K562 (cell line): ENCODE measurements around the gene SNAPC2. TPM values are rescaled to one million over a fixed set of nuclear protein-coding genes. Genes with fewer than 3 reads are reported as not detected.

ENCODE experiments used
- CBFB ChIP-seq: sonication (generic); formaldehyde crosslinking; IDR thresholded peaks from 2 replicates; pipeline ENCODE4 v1.4.0; 2020; ENCODE audit warnings: mild to moderate bottlenecking, missing genetic modification reagents
- CBX1 ChIP-seq: sonication (generic); IDR thresholded peaks from 2 replicates; pipeline ENCODE4 v1.6.1; 2016; ENCODE audit warnings: antibody characterized with exemption, low read depth, mild to moderate bottlenecking
- MED1 ChIP-seq: sonication (generic); formaldehyde crosslinking; IDR thresholded peaks from 2 replicates; pipeline ENCODE4 v1.8.1; 2023; ENCODE audit warnings: missing genetic modification reagents, borderline replicate concordance
- POLR3G ChIP-seq: IDR thresholded peaks from 2 replicates; pipeline ENCODE4 v1.6.1; 2011; ENCODE audit not compliant: insufficient read length, insufficient replicate concordance; ENCODE audit errors: extremely low read depth
- SREBF2 ChIP-seq: sonication (generic); formaldehyde crosslinking; IDR thresholded peaks from 2 replicates; pipeline ENCODE4 v1.4.0; 2020; ENCODE audit warnings: mild to moderate bottlenecking, missing genetic modification reagents
- TARDBP ChIP-seq: fragments of 450-650 bp; IDR thresholded peaks from 2 replicates; pipeline ENCODE4 v1.6.1; 2016
- ZFP1 ChIP-seq: fragments of 450-650 bp; formaldehyde crosslinking; IDR thresholded peaks from 2 replicates; pipeline ENCODE4 v1.4.0; 2020; ENCODE audit warnings: mild to moderate bottlenecking, mixed read lengths
- ZNF146 ChIP-seq: IDR thresholded peaks from one replicate; pipeline ENCODE4 v1.6.1; 2018; ENCODE audit warnings: missing compliant biosample characterization; ENCODE audit not compliant: unreplicated experiment
- ZNF253 ChIP-seq: fragments of 250-450 bp; sonication (Bioruptor Pico); conservative IDR thresholded peaks from 2 replicates; pipeline ENCODE4 v1.6.1; 2021; ENCODE audit warnings: mild to moderate bottlenecking
- ZNF263 ChIP-seq: sonication (generic); formaldehyde crosslinking; IDR thresholded peaks from 2 replicates; pipeline ENCODE4 v1.8.0; 2022; ENCODE audit warnings: mild to moderate bottlenecking, missing genetic modification reagents, borderline replicate concordance
- ZNF707 ChIP-seq: fragments of 250-450 bp; sonication (Bioruptor Pico); conservative IDR thresholded peaks from 2 replicates; pipeline ENCODE4 v1.8.0; 2022; ENCODE audit warnings: inconsistent platforms, mild to moderate bottlenecking, moderate library complexity
- ZNF717 ChIP-seq: fragments of 250-450 bp; sonication (Bioruptor Pico); IDR thresholded peaks from 2 replicates; pipeline ENCODE4 v1.5.0; 2021
- ZNF79 ChIP-seq: fragments of 250-450 bp; sonication (Bioruptor Pico); IDR thresholded peaks from 2 replicates; pipeline ENCODE4 v1.4.0; 2020; ENCODE audit warnings: low read depth, mild to moderate bottlenecking, moderate library complexity
- ZSCAN32 ChIP-seq: fragments of 450-650 bp; formaldehyde crosslinking; IDR thresholded peaks from 2 replicates; pipeline ENCODE4 v1.4.0; 2020; ENCODE audit warnings: mild to moderate bottlenecking, moderate library complexity
- polyA plus RNA-seq, 8 experiments: library from polyadenylated mRNA; depleted of rRNA in 4 of 8; stranded (reverse) in 5 of 8; unstranded in 3 of 8; fragments of >200 nt; fragmentation: Nextera tagmentation in 2 of 8; fragmentation: Illumina TruSeq in 1 of 8; extraction: Ambion mirVana in 2 of 8; extraction: Trizol in 1 of 8; gene quantifications; 2 replicates each; pipeline versions ENCODE4 v1.2.1 to v1.2.3, GENCODE V29; 2011 to 2014; ENCODE audit warnings: inconsistent platforms in 1 of 8, missing spikeins in 1 of 8
- total RNA-seq, 7 experiments: library from RNA; depleted of rRNA in 6 of 7; stranded (reverse); fragments of >200 nt in 6 of 7; fragmentation: Illumina TruSeq in 2 of 7; extraction: Trizol in 2 of 7; gene quantifications; 2 replicates each; pipeline versions ENCODE4 v1.2.1 to v1.2.3, GENCODE V29; 2011 to 2021; ENCODE audit warnings: low replicate concordance in 1 of 7
- TF ChIP-seq, protein P1 (sequence below): fragments of 450-650 bp; IDR thresholded peaks from 2 replicates; pipeline ENCODE4 v1.7.0; 2016; ENCODE audit warnings: borderline replicate concordance
- TF ChIP-seq, protein P2 (sequence below): fragments of 200-600 bp; sonication (generic); IDR thresholded peaks from one replicate; pipeline ENCODE4 v1.6.1; 2012; ENCODE audit warnings: mild to moderate bottlenecking, low read depth, low read length, inconsistent platforms

The SNAPC2 gene
- total and polyA plus RNA-seq, 9 of the 15 experiments (the other 6 are each of a cell fraction or from before 2014, with no cell fraction given), result 0.59 to 45.1 (median 15.3) TPM

DNA sequence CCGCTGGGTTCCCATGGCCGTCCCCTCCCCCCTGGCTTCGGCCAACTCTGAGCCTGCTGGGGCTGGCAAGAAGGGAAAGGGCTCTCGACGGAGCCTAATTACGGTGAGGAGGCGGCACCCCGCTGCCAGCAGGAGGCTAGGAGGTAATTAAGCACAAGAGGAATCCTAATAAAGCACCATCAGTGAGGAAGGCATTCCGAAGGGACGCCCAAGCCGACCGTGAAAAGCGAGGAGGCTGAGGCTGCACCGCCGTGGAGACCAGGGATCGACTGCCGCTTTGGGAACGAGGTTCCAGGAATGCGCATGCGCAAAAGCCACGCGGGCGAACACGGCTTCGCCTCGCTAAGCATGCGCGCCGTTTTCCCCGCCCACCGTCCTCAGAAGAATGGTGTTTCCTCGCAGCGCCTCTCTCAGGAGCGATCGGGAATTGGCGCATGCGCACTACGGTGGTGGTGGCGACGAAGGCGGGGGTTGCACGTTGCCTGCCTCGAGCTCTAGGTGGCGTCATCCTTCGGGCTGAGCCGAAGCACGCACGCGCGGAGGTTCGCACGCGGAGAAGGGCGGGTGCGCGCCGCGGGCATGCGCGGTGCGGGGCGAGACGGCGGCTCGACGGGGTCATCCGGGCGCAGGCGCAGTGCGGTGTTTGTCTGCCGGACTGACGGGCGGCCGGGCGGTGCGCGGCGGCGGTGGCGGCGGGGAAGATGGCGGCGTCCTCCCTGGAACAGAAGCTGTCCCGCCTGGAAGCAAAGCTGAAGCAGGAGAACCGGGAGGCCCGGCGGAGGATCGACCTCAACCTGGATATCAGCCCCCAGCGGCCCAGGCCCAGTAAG is 16.7 kb upstream of the SNAPC2 start, which contains the start of gene MAP2K7 (continued):
- TF ChIP-seq, protein P1, sequence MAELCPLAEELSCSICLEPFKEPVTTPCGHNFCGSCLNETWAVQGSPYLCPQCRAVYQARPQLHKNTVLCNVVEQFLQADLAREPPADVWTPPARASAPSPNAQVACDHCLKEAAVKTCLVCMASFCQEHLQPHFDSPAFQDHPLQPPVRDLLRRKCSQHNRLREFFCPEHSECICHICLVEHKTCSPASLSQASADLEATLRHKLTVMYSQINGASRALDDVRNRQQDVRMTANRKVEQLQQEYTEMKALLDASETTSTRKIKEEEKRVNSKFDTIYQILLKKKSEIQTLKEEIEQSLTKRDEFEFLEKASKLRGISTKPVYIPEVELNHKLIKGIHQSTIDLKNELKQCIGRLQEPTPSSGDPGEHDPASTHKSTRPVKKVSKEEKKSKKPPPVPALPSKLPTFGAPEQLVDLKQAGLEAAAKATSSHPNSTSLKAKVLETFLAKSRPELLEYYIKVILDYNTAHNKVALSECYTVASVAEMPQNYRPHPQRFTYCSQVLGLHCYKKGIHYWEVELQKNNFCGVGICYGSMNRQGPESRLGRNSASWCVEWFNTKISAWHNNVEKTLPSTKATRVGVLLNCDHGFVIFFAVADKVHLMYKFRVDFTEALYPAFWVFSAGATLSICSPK, result no peak
- TF ChIP-seq POLR3G (no peak), ZNF253 (CRISPR knock-in tag) (no peak), ZSCAN32 (no peak), ZFP1 (CRISPR knock-in tag) (no peak), SREBF2 (CRISPR knock-in tag) (no peak), ZNF79 (CRISPR knock-in tag) (no peak), ZNF263 (CRISPR knock-in tag) (no peak), CBFB (CRISPR knock-in tag) (no peak), ZNF717 (CRISPR knock-in tag) (no peak), ZNF707 (CRISPR knock-in tag) (no peak), ZNF146 (CRISPR knock-in tag) (no peak), CBX1 (no peak), MED1 (CRISPR knock-in tag) (no peak), TARDBP (no peak)
- TF ChIP-seq, protein P2, sequence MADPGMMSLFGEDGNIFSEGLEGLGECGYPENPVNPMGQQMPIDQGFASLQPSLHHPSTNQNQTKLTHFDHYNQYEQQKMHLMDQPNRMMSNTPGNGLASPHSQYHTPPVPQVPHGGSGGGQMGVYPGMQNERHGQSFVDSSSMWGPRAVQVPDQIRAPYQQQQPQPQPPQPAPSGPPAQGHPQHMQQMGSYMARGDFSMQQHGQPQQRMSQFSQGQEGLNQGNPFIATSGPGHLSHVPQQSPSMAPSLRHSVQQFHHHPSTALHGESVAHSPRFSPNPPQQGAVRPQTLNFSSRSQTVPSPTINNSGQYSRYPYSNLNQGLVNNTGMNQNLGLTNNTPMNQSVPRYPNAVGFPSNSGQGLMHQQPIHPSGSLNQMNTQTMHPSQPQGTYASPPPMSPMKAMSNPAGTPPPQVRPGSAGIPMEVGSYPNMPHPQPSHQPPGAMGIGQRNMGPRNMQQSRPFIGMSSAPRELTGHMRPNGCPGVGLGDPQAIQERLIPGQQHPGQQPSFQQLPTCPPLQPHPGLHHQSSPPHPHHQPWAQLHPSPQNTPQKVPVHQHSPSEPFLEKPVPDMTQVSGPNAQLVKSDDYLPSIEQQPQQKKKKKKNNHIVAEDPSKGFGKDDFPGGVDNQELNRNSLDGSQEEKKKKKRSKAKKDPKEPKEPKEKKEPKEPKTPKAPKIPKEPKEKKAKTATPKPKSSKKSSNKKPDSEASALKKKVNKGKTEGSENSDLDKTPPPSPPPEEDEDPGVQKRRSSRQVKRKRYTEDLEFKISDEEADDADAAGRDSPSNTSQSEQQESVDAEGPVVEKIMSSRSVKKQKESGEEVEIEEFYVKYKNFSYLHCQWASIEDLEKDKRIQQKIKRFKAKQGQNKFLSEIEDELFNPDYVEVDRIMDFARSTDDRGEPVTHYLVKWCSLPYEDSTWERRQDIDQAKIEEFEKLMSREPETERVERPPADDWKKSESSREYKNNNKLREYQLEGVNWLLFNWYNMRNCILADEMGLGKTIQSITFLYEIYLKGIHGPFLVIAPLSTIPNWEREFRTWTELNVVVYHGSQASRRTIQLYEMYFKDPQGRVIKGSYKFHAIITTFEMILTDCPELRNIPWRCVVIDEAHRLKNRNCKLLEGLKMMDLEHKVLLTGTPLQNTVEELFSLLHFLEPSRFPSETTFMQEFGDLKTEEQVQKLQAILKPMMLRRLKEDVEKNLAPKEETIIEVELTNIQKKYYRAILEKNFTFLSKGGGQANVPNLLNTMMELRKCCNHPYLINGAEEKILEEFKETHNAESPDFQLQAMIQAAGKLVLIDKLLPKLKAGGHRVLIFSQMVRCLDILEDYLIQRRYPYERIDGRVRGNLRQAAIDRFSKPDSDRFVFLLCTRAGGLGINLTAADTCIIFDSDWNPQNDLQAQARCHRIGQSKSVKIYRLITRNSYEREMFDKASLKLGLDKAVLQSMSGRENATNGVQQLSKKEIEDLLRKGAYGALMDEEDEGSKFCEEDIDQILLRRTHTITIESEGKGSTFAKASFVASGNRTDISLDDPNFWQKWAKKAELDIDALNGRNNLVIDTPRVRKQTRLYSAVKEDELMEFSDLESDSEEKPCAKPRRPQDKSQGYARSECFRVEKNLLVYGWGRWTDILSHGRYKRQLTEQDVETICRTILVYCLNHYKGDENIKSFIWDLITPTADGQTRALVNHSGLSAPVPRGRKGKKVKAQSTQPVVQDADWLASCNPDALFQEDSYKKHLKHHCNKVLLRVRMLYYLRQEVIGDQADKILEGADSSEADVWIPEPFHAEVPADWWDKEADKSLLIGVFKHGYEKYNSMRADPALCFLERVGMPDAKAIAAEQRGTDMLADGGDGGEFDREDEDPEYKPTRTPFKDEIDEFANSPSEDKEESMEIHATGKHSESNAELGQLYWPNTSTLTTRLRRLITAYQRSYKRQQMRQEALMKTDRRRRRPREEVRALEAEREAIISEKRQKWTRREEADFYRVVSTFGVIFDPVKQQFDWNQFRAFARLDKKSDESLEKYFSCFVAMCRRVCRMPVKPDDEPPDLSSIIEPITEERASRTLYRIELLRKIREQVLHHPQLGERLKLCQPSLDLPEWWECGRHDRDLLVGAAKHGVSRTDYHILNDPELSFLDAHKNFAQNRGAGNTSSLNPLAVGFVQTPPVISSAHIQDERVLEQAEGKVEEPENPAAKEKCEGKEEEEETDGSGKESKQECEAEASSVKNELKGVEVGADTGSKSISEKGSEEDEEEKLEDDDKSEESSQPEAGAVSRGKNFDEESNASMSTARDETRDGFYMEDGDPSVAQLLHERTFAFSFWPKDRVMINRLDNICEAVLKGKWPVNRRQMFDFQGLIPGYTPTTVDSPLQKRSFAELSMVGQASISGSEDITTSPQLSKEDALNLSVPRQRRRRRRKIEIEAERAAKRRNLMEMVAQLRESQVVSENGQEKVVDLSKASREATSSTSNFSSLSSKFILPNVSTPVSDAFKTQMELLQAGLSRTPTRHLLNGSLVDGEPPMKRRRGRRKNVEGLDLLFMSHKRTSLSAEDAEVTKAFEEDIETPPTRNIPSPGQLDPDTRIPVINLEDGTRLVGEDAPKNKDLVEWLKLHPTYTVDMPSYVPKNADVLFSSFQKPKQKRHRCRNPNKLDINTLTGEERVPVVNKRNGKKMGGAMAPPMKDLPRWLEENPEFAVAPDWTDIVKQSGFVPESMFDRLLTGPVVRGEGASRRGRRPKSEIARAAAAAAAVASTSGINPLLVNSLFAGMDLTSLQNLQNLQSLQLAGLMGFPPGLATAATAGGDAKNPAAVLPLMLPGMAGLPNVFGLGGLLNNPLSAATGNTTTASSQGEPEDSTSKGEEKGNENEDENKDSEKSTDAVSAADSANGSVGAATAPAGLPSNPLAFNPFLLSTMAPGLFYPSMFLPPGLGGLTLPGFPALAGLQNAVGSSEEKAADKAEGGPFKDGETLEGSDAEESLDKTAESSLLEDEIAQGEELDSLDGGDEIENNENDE, result no peak
